Epithelial cell of proximal tubule (primary cell): Measurements from ENCODE around the gene XIRP2. TPM values are rescaled to one million over a fixed set of nuclear protein-coding genes. Genes with fewer than 3 reads are reported as not detected.
"Not testable (repeated sequence)": the region's sequence is repeated elsewhere in the genome, so short reads cannot be mapped to it uniquely, and the experiment has no call there.

Experiments
- DNase-seq: peaks from one replicate; pipeline ENCODE4 v3.0.0-alpha.2; 2011; ENCODE audit warnings: low read depth
- H3K4me3 ChIP-seq: 2 replicates; pipeline ENCODE4 v1.5.1; 2011; ENCODE audit warnings: low read depth, mild to moderate bottlenecking, low read length
- CTCF ChIP-seq: conservative IDR thresholded peaks from 2 replicates; pipeline ENCODE4 v1.5.1; 2012; ENCODE audit warnings: low read depth, mild to moderate bottlenecking, low read length
- total RNA-seq: library from RNA; depleted of rRNA; stranded (reverse); fragments of >200 nt; gene quantifications from 2 replicates; pipeline ENCODE4 v1.2.3, GENCODE V29; 2015

Gene XIRP2
- total RNA-seq, 1 donor from 2014 or later, result not detected

- TF ChIP-seq CTCF, result no peak
- DNase-seq, result no peak
- no peak overlapping the region for H3K4me3 ChIP-seq
These were observed 166.6 kb downstream of the XIRP2 start for GRCh38 chr2:167054881-167055280.

GRCh38 chr2:167057446-167057845 lies 169.2 kb downstream of the XIRP2 start:
- no peak for DNase-seq

GRCh38 chr2:167059173-167059572 lies 170.9 kb downstream of the XIRP2 start:
- DNase-seq, result no peak
- H3K4me3 ChIP-seq, result no peak overlapping the region
- no peak for TF ChIP-seq CTCF

More at GRCh38 chr2:167057446-167057845, 169.2 kb downstream of the XIRP2 start:
- H3K4me3 ChIP-seq, result no peak overlapping the region
- no peak for TF ChIP-seq CTCF

- DNase-seq, result no peak
- no peak overlapping the region for H3K4me3 ChIP-seq
These were observed 181.6 kb downstream of the XIRP2 start for GRCh38 chr2:167069855-167070254.

GRCh38 chr2:167075708-167076107 lies 187.4 kb downstream of the XIRP2 start:
- DNase-seq, H3K4me3 ChIP-seq: not testable (repeated sequence)

More at GRCh38 chr2:167069855-167070254, 181.6 kb downstream of the XIRP2 start:
- TF ChIP-seq CTCF, result no peak

- H3K4me3 ChIP-seq, DNase-seq: not testable (repeated sequence)
These were observed 210.7 kb downstream of the XIRP2 start for GRCh38 chr2:167098931-167099330.

- TF ChIP-seq CTCF, result no peak
- H3K4me3 ChIP-seq, result no peak overlapping the region
- no peak for DNase-seq
These were observed 212.2 kb downstream of the XIRP2 start for GRCh38 chr2:167100506-167100905.

GRCh38 chr2:167103028-167103756 lies 214.9 kb downstream of the XIRP2 start:
- no peak for DNase-seq
- no peak for TF ChIP-seq CTCF
- H3K4me3 ChIP-seq, result no peak overlapping the region
